HG02759 (cell line): Measurements from ENCODE around the gene ZHX3.
A peak's percentile ranks its signal among the peaks of the same experiment; 100 is the strongest.

Source experiments
- ATAC-seq: cut with Tn5 transposase; IDR thresholded peaks from one replicate; pipeline ENCODE4 v1.9.1; 2021; ENCODE audit warnings: mild to moderate bottlenecking, moderate library complexity; ENCODE audit not compliant: unreplicated experiment

The ZHX3 gene

GRCh38 chr20:41228858-41229257 is 88.7 kb downstream of the ZHX3 start:
- ATAC-seq: peak; percentile 72

- ATAC-seq: no peak
Observed at GRCh38 chr20:41226426-41226825, 91.1 kb downstream of the ZHX3 start.

GRCh38 chr20:41225091-41225490 is 92.4 kb downstream of the ZHX3 start:
- ATAC-seq: no peak

GRCh38 chr20:41224281-41224680 is 93.2 kb downstream of the ZHX3 start:
- no peak for ATAC-seq

- ATAC-seq: no peak
Observed at GRCh38 chr20:41223112-41223511, 94.4 kb downstream of the ZHX3 start.

GRCh38 chr20:41222703-41223102 is 94.8 kb downstream of the ZHX3 start:
- no peak for ATAC-seq

- ATAC-seq: no peak
Observed at GRCh38 chr20:41222296-41222695, 95.2 kb downstream of the ZHX3 start.

GRCh38 chr20:41221614-41222218 is 95.8 kb downstream of the ZHX3 start:
- no peak for ATAC-seq

- ATAC-seq: no peak
Observed at GRCh38 chr20:41219824-41220223, 97.7 kb downstream of the ZHX3 start.

- ATAC-seq: no peak
Observed at GRCh38 chr20:41218466-41218865, 99.1 kb downstream of the ZHX3 start.

- no peak for ATAC-seq
Observed at GRCh38 chr20:41217422-41217821, 100.1 kb downstream of the ZHX3 start.

GRCh38 chr20:41214666-41215065 is 102.9 kb downstream of the ZHX3 start:
- no peak for ATAC-seq

GRCh38 chr20:41214202-41214601 is 103.3 kb downstream of the ZHX3 start:
- ATAC-seq: no peak

- ATAC-seq: no peak
Observed at GRCh38 chr20:41213150-41213820, 104.2 kb downstream of the ZHX3 start.

- no peak for ATAC-seq
Observed at GRCh38 chr20:41205313-41205712, 112.2 kb downstream of the ZHX3 start.

- ATAC-seq: no peak
Observed at GRCh38 chr20:41204304-41205265, 112.9 kb downstream of the ZHX3 start.

GRCh38 chr20:41203660-41204059 is 113.9 kb downstream of the ZHX3 start:
- ATAC-seq: no peak

- no peak for ATAC-seq
Observed at GRCh38 chr20:41202426-41202825, 115.1 kb downstream of the ZHX3 start.

- no peak for ATAC-seq
Observed at GRCh38 chr20:41201760-41202159, 115.8 kb downstream of the ZHX3 start.

GRCh38 chr20:41200446-41201202 is 116.9 kb downstream of the ZHX3 start:
- no peak for ATAC-seq

GRCh38 chr20:41198443-41198842 is 119.1 kb downstream of the ZHX3 start:
- no peak for ATAC-seq
